Measurements from ENCODE around the gene NUP50.
"Not testable (repeated sequence)": the region's sequence is repeated elsewhere in the genome, so short reads cannot be mapped to it uniquely, and the experiment has no call there.

The NUP50 gene

DNA sequence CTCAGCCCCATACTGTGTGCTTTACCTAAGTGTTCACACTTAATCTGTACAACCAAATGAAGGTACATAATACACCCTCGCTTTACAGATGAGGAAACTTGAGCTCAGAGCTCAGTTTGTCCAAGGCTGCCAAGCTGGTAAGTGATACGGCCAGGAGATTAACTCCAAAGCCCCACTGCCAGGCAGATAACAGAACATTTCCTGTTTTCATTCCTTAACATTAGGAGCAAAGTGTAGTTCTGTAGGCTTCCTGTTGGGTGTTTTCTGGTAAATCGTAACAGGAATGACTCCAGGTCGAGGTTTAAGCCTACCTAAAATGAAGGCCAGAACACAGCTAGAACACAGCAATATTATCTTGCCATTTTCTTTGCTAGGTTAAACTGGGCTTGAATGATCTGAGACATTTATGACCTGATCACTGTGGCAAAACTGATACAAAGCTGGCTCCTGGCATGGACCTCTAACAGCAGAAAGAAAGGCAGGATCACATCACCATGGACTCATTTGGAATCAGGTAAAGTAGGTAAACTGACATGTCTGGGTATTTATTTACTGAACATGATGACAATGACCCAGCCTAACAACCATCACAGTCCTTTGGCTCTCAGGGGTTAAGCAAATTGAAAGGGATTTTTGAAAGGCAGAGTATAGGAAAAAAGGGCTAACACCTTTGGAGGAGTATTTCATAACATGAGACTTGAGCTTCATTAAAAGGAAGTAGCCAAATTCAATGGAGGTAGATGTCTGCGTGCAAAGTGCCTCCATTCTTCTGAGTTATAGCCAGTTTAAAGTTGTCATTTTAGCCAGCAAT lies 3.9 kb upstream of the NUP50 start:
- no peak for DNase-seq

GRCh38 chr22:45162531-45162930 lies 1.2 kb upstream of the NUP50 start:
- DNase-seq: no peak

GRCh38 chr22:45163099-45163450 lies 650 bp upstream of the NUP50 start:
- DNase-seq: peak in 3 of 51 donors; percentile 35 to 50 (median 40)

- DNase-seq: peak in 14 of 51 donors; percentile 17 to 62 (median 42)
Measured at GRCh38 chr22:45164270-45165088, 754 bp downstream of the NUP50 start.

DNA sequence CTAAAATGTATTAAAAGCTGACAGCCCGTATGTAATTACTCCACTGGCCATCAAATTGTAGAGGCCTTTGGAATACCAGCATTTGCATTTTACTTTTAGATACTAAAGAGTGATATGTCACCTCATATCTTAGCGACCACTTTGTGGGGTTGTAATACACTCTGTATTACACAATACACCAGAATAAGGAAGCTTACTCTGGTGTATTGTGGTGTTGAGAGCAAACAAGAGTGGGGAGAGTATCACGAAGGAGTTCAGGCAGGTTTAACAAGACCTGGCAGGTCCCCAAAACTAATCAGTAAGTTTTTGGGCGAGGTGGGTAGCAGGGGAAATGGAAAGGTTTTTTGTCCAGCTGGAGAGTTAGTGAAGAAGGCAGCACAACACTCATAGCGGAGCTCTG lies 3.2 kb downstream of the NUP50 start:
- no peak for DNase-seq

DNA sequence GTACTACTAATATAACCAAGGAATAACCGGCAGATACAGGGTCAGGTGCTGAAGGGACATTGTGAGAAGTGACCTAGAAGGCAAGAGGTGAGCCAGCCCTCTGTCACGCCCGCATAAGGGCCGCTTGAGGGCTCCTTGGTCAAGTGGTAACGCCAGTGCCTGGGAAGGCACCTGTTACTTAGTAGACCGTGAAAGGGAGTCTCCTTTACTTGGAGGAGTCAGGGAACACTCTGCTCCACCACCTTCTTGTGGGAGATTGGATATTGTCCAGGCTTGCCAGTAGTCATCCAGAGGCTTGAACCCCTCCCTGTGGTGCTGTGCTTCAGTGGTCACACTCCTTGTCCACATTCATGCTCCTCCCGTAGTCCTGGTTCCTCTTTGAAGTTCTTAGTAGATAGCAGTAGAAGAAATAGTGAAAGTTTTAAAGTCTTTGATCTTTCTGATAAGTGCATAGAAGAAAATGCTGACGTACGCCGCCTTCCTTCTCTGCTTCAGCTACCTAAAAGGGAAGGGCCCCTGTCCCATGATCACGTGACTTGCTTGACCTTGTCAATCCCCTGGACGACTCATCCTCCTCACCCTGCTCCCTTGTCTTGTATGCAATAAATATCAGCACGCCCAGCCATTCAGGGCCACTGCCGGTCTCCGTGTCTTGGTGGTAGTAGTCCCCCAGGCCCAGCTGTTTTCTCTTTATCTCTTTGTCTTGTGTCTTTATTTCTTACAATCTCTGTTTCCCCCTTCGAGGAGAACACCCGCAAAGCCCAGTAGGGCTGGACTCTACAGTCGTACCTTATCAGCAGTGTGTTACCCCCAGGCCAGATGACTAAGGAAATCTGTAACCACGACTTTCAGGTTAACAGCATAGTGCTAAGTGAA lies 6.1 kb downstream of the NUP50 start:
- no peak for DNase-seq

GRCh38 chr22:45171830-45172229 lies 8.1 kb downstream of the NUP50 start:
- DNase-seq: peak in 1 of 51 donors; percentile 9

DNA sequence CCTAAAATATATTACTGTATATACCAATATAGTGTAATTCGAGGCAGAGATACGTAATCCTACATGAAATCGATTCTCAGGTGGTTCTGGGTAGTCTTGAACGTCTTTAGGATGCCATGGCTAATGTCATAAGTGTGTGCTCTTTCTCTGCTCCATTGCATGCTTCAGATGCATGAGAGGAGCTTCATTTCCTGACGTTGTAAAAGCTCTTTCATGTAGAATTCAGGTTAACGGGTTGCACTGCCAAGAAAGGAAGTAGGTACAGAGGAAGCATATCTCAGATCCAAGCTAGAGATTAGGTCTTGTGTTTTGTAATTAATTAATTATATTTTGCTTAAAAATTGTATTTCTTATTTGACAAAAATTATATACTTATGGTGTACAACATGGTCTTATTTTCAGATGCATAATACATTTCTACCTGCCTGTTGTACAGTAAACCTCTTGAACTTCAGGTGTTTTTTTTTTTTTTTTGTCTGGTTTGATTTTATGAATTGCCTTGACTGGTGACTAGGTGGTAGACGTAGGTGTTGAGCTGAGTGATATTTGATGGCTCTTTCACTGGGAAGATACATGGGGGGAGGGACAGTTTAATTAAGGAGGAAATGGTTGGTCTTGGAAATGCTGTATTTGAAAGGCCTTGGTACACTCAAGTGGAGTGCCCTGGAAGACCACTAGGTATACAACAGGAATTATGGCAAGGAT lies 9.3 kb downstream of the NUP50 start:
- DNase-seq: no peak

- no peak for DNase-seq
Measured at GRCh38 chr22:45179276-45180049, 15.7 kb downstream of the NUP50 start.

DNA sequence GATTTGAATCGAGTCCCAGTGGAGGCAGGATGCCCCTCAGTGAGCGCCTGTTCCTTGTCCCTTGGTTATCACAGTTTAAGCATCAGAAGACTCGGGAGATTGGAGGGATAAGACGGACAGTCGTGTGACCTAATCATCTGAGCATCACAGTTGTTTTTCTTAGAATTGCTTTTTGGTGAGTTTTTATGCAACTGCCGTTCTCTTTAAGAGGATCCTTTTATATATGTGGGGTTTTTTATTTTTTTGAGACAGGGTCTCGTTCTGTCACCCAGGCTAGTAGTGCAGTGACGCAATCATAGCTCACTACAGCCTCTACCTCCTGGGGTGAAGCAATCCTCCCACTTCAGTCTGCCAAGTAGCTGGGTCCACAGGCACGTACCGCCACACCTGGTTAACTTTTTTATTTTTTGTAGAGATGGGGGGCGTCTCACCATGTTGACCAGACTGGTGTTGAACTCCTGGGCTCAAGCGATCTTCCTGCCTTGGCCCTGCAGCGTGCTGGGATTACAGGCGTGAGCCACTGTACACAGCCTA lies 16.5 kb downstream of the NUP50 start:
- DNase-seq: no peak

DNA sequence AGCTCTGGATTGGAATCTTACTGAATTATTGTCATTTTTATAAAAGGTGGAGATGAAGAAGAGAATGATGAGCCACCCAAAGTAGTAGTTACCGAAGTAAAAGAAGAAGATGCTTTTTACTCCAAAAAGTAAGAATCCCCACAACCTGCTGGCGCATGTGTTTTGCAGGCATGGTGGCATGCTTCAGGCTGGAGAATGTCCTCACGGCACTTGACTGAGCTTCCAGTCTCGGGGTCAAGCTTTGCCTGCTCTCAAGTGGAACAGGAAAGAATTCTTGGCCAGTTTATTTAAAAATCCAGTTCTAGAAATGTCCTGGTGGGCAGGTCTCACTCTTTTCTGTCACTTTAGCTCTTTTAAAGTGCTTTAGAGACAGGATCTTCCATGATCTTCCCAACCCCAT lies 17.5 kb downstream of the NUP50 start:
- DNase-seq: no peak

DNA sequence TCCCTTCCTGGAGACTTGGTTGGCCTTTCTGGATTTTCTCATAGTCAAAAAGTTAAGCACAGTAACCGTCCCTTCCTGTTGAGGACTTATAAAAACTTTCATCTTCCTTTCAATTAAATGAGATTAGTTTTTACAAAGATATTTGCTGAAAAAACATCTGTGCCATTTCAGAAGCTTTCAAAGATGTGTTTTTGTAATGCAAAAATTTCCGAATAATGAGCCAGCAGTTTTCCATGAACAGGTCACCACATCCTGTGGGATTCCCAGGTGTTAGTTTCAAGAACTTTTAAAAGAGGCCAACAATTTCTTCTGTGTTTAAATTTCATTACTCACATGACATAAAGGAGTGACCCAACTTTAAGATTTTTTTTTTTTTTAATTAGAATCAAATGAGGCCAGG lies 18.0 kb downstream of the NUP50 start:
- no peak for DNase-seq

GRCh38 chr22:45183974-45184373 lies 20.2 kb downstream of the NUP50 start:
- no peak for DNase-seq

GRCh38 chr22:45185718-45186514 lies 22.2 kb downstream of the NUP50 start:
- DNase-seq: no peak

GRCh38 chr22:45187891-45188290 lies 24.2 kb downstream of the NUP50 start:
- no peak for DNase-seq

- no peak for DNase-seq
Measured at GRCh38 chr22:45188779-45189178, 25.1 kb downstream of the NUP50 start.

GRCh38 chr22:45190202-45190872 lies 26.6 kb downstream of the NUP50 start:
- no peak for DNase-seq

GRCh38 chr22:45191746-45192145 lies 28.0 kb downstream of the NUP50 start:
- not testable (repeated sequence) for DNase-seq

Data from hypothalamus (tissue), 51 donors.